ENCODE results near the gene PKNOX2.

The PKNOX2 gene

GRCh38 chr11:125227151-125227550 lies 62.6 kb downstream of the PKNOX2 start:
- Histone ChIP-seq H3K9me3 (no peaks in the 10 kb centered on the region), H3K27me3 (peaks cover 8% of the 10 kb centered on the region), H3K4me3 (ENCODE audit: low read depth in 1 of 2, low read length in 1 of 2) (no peak overlapping the region), H3K36me3 (no peaks in the 10 kb centered on the region), H3K4me1 (ENCODE audit: control insufficient read depth in 1 of 2, insufficient read depth in 1 of 2, low read depth in 1 of 2, low read length in 1 of 2) (no peaks in the 10 kb centered on the region), H3K27ac (no peak overlapping the region)
- TF ChIP-seq CTCF (IDR thresholded peaks at IDR 0.05), result no peak

GRCh38 chr11:125228445-125228844 lies 63.9 kb downstream of the PKNOX2 start:
- Histone ChIP-seq H3K4me1 (ENCODE audit: control insufficient read depth in 1 of 2, insufficient read depth in 1 of 2, low read depth in 1 of 2, low read length in 1 of 2) (no peaks in the 10 kb centered on the region), H3K27me3 (peaks cover 16% of the 10 kb centered on the region), H3K36me3 (no peaks in the 10 kb centered on the region), H3K27ac (no peak overlapping the region), H3K9me3 (no peaks in the 10 kb centered on the region), H3K4me3 (ENCODE audit: low read depth in 1 of 2, low read length in 1 of 2) (no peak overlapping the region)
- TF ChIP-seq CTCF (IDR thresholded peaks at IDR 0.05), result no peak

GRCh38 chr11:125228993-125229392 lies 64.4 kb downstream of the PKNOX2 start:
- no peaks in the 10 kb centered on the region for H3K4me1 ChIP-seq (ENCODE audit: control insufficient read depth in 1 of 2, insufficient read depth in 1 of 2, low read depth in 1 of 2, low read length in 1 of 2)
- no peak for TF ChIP-seq CTCF (IDR thresholded peaks at IDR 0.05)

GRCh38 chr11:125229916-125230315 lies 65.4 kb downstream of the PKNOX2 start:
- Histone ChIP-seq H3K4me3 (ENCODE audit: low read depth in 1 of 2, low read length in 1 of 2) (no peak overlapping the region), H3K36me3 (no peaks in the 10 kb centered on the region), H3K27me3 (peaks cover 26% of the 10 kb centered on the region), H3K27ac (no peak overlapping the region), H3K4me1 (ENCODE audit: control insufficient read depth in 1 of 2, insufficient read depth in 1 of 2, low read depth in 1 of 2, low read length in 1 of 2) (no peaks in the 10 kb centered on the region), H3K9me3 (no peaks in the 10 kb centered on the region)
- TF ChIP-seq CTCF (IDR thresholded peaks at IDR 0.05), result no peak

More at GRCh38 chr11:125228993-125229392, 64.4 kb downstream of the PKNOX2 start:
- Histone ChIP-seq H3K27me3 (peaks cover 21% of the 10 kb centered on the region), H3K9me3 (no peaks in the 10 kb centered on the region), H3K27ac (no peak overlapping the region), H3K36me3 (no peaks in the 10 kb centered on the region), H3K4me3 (ENCODE audit: low read depth in 1 of 2, low read length in 1 of 2) (no peak overlapping the region)

GRCh38 chr11:125233116-125233515 lies 68.6 kb downstream of the PKNOX2 start:
- no peaks in the 10 kb centered on the region for H3K4me1 ChIP-seq (ENCODE audit: control insufficient read depth in 1 of 2, insufficient read depth in 1 of 2, low read depth in 1 of 2, low read length in 1 of 2)
- H3K27ac ChIP-seq, result no peak overlapping the region
- H3K36me3 ChIP-seq, result no peaks in the 10 kb centered on the region
- peaks cover 30% of the 10 kb centered on the region for H3K27me3 ChIP-seq
- TF ChIP-seq CTCF (IDR thresholded peaks at IDR 0.05), result no peak
- H3K4me3 ChIP-seq (ENCODE audit: low read depth in 1 of 2, low read length in 1 of 2), result no peak overlapping the region
- no peaks in the 10 kb centered on the region for H3K9me3 ChIP-seq

- no peak overlapping the region for H3K27ac ChIP-seq
- no peak for TF ChIP-seq CTCF (IDR thresholded peaks at IDR 0.05)
- H3K4me3 ChIP-seq (ENCODE audit: low read depth in 1 of 2, low read length in 1 of 2), result no peak overlapping the region
- peaks cover 32% of the 10 kb centered on the region for H3K27me3 ChIP-seq
- no peaks in the 10 kb centered on the region for H3K4me1 ChIP-seq (ENCODE audit: control insufficient read depth in 1 of 2, insufficient read depth in 1 of 2, low read depth in 1 of 2, low read length in 1 of 2)
- H3K36me3 ChIP-seq, result no peaks in the 10 kb centered on the region
- H3K9me3 ChIP-seq, result no peaks in the 10 kb centered on the region
Observed at GRCh38 chr11:125233736-125234275, 69.3 kb downstream of the PKNOX2 start.
